HG02973 (cell line): ENCODE measurements around the gene BANP.
"Not testable (repeated sequence)": the region's sequence is repeated elsewhere in the genome, so short reads cannot be mapped to it uniquely, and the experiment has no call there.

Source experiments
- ATAC-seq: cut with Tn5 transposase; IDR thresholded peaks from one replicate; pipeline ENCODE4 v1.9.1; 2021; ENCODE audit warnings: moderate library complexity; ENCODE audit not compliant: unreplicated experiment

Gene BANP

DNA sequence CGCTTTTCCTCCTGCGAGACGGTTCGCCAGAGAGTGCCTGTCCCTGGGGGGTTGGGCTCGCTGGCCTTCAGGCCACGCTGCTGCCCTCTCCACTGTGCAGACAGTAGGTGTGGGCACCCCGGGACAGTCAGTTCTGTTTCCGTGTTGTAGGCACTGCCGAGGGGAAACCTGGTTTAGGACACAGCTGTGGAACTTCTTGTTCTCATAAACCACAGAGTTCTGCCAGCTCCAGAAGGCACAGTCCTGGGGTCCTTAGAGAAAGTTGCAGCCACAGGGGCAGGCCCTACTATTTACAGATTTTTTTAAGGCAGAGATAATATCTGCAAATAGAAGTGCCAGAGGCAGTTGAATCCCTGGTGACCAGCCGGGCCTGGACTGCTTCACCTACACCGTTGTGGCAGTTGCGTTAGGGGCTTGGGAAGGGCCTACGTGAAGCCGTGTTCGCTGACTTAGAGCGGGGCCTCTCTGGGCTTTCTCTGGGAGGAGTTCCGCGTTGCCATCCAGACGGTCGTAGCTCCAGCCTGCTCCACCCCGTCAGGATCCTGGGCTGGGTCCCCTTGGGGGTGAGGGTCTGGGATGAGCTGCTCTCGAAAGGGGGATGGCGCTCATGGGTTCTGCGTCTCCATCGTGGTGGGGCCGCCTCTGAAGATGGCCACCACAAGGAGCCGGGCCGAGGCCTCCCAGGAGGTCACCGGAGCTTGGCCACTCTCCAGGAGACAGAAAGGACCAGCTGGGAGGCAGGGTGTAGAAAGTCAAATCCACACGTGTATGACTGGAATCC, 126.3 kb downstream of the BANP start:
- ATAC-seq, result no peak

GRCh38 chr16:88078111-88078775, 127.0 kb downstream of the BANP start:
- ATAC-seq, result no peak

GRCh38 chr16:88083582-88083981, 132.3 kb downstream of the BANP start:
- no peak for ATAC-seq

- ATAC-seq, result no peak
Observed at GRCh38 chr16:88084881-88085280, 133.6 kb downstream of the BANP start.

DNA sequence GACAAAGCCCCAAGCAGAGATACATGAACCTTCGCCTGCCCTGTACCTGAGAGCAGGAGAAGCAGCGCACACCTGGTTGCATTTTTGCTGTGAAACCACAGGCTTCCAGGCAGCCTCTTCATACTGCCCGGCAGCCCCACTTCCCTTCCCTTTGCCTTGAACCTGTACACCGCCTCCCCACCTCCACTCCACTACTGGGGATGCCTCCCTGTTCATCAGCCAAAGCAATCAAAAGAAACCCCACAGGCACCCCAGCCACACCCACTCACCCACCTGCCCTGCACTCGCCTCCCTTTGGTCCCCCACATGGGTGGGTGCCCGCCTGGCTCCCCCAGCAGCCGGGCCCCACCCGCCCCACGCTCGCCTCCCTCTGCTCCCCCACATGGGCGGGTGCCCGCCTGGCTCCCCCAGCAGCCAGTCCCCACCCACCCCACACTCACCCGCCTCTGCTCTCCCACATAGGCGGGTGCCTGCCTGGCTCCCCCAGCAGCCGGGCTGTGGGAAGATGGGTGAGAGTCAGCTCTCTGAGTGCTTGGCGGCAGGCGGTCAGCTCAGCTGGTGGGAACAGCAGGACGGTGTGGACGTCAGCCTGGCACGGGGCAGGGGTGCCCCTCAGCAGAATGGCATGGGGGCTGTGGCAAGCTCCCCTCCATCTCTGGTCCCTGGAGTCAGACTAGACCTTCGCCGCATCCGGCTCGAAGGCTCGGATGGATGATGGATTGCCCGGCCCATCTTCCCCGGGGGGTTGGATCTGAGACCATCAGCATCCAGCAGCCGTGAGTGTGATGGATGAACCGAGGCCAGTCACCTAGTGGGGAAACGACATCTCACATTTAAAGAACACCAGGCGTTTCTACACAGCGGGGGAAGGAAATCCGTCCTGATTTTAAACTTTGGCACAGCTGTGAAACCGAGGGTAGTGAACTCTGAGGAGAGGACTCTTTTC, 135.6 kb downstream of the BANP start:
- no peak for ATAC-seq

DNA sequence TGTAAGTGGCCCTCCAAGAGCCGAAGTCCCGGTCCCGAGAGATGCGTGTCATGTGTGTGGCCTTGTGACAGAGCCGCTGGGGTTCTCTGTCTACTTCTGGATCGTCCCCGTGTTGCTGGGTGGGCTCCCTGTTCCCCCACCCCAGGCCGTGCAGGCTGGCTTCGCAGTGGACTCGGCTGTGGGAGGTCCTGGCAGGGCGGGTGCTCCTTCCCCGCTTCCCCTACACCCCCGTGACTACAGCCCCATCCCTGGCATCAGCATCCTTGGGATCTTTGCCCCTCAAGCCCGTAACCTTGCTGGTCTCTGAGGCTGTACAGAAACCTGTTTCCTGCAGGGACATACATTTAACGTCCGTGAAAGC, 136.3 kb downstream of the BANP start:
- ATAC-seq, result no peak

GRCh38 chr16:88088161-88088581, 136.9 kb downstream of the BANP start:
- ATAC-seq, result no peak

- not testable (repeated sequence) for ATAC-seq
Observed at GRCh38 chr16:88088611-88089010, 137.4 kb downstream of the BANP start.

DNA sequence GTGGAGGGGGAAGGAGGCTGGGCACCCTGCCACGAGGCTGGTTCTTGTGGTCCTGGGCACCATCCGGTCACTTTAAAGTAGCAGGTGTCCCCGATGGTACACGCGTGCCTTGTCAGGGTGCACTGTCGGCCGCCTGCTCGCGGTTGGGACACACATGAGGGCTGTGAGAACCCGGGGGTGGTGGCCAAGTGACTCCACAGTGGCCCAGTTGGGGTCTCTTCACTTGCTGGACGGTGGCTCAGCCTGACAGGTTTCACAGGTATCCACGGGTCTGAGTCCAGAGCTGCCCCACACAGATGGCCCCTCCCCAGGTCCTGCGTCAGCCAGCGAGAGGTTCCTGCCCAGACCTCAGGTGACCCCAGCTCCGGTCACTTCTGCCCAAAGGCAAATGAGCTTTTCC, 137.8 kb downstream of the BANP start:
- not testable (repeated sequence) for ATAC-seq

DNA sequence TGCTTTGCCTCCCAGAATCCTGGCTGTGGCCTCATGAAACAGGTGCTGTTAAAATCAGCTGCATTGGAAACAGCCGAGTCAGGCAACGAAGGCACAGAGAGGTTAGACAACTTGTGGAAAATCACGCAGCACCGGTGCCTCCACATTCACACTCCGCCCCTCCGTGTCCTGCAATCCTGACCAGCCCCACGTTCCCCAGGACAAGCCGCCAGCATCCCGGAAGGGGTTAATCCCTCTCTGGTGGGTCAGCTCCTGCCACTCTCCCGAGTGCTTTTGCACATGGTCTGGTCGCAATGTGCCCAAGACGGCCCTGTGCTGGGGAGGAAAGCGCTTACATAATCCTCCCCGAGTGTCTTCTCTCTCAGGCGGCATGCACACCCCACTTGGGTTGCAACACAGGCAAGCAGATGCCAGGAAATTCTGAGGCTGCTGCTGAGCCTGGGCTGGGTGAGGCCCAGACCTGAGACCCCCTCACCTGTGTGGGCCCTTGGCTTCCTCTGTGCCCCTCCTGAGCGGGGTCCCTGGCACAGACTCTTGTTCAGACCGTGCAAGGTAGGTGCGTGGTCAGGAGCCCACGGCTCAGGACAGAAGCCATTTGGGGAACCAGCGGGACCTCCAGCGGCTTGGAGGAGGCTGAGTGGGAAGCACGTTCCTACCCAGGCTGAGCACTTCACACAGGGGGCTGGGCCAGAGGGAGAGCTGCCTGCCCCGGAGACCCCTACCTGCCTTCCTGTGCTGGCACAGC, 138.6 kb downstream of the BANP start:
- ATAC-seq, result not testable (repeated sequence)

DNA sequence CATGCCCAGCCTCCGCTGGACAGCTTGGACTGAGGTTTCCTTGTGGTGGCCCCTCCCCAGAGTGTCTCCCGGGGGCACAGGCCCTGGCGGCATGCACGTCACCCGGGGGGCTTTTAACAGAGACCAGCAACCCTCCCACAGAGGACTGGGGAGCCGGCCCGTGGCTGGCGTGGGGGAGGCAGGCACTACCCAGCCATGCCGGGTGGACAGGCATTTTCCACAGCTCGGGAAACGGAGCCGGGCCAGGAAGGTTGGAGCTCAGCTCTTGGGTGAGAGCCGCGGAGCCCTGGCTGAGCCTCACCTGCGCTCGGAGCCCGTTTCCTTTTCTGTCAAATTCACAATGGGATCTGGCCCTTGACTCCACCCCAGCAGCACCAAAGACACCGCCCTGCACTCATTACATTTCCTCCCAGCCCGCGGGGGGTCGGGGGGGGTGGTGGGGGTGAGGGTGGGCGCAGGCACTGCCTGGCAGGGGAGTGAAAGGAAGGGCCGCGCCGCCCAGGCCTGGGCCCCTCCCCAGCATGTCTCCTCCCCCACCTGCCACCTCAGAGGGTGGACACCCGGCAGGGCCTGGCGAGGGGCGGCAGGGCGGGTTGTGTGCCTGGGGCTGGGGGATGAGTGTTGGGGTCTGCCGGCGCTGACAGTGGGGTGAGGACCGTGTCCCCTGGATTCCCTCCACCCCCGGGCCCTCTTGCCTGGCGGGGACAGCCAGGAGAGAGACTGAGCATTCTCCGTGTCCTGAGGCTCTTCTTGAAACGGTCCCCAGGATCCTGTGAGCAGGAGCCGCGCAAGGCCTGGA, 139.3 kb downstream of the BANP start:
- ATAC-seq, result not testable (repeated sequence)

DNA sequence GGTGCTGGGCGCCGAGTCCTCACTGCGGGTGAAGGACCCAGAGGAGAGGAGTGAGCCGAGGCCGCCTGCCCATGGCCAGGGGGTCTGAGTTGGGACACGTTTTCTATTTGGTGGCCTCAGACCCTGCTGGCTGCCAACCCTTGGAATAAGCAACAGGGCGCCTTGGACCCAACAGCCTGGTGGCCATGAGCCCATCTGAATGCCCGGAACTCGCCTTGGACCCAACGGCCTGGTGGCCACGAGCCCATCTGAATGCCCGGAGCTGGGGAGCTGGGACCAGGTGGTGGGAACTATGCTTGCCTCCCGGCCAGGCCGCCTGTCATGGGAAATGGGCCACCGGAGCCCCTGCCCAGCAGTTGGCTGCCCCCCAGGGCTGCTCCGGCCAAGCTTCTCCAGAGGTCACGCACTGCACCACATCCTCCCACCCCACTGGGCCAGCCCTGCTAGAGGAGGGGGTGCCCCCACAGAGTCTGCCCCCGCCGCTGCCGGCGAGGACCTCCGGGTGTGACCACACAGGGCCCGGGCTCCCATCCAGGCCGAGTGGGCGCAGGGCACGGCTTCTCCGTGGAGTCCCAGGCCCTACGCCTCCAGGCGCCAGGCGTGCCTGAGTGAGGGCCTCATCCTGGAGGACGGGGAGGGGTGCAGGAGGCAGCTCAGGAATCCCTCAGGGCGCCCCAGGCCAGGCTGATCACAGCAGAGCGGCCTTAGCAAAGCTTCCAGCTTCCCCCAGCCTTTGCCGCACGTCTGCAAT, 140.2 kb downstream of the BANP start:
- ATAC-seq, result not testable (repeated sequence)

DNA sequence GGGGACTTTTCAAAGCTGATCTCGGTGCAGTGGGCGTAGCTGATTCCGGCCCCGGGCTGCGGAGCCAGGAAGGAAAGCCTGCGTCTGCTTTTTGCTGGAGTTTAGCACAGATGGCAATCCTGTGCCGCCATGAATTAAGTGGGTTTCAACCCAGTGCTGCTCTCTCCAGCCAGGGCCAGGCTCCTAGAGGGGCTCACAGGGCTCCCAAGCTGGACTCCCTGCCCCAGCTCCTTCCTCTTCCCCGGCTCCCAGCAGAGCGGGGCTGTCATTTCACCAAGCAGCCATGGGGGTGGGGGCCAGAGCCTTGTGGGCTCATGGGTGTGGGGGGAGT, 140.7 kb downstream of the BANP start:
- ATAC-seq, result not testable (repeated sequence)

- ATAC-seq, result not testable (repeated sequence)
Observed at GRCh38 chr16:88092791-88093555, 141.7 kb downstream of the BANP start.

GRCh38 chr16:88093556-88094252, 142.5 kb downstream of the BANP start:
- not testable (repeated sequence) for ATAC-seq

DNA sequence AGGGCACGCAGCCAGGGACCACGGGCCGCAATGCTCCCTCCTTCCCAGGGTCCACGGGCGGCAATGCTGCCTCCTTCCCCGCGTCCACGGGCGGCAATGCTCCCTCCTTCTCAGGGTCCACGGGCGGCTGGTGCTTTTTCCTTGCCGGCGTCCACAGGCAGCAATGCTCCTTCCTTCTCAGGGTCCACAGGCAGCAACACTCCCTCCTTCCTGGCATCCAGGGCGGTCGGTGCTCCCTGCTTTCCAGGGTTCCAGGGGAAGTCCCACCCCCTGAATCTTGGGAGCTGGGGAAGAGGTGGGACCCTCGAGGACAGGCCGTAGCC, 143.0 kb downstream of the BANP start:
- ATAC-seq, result not testable (repeated sequence)

- not testable (repeated sequence) for ATAC-seq
Observed at GRCh38 chr16:88094900-88095299, 143.7 kb downstream of the BANP start.

DNA sequence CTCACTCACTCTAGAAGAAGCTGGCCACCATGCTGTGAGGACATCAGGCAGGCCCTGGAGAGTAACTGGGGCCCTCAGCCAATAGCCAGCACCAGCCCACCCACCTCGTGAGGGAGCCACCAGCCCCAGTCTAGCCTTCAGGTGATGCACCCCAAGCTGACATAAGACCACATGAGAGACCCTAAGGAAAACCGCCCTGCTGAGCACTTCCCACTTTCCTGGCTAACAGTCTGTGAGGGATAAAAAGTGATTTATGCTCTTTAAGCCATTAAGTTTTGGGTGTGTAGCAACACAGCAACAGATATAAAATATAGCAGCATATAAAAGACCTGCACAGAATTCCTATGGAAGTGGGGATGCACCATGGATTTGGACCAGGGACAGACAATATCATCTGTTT, 145.4 kb downstream of the BANP start:
- not testable (repeated sequence) for ATAC-seq
